GM21737 (cell line): ENCODE results near the gene CDK5RAP2.

Experiments
- ATAC-seq: cut with Tn5 transposase; IDR thresholded peaks from one replicate; pipeline ENCODE4 v1.9.1; 2021; ENCODE audit warnings: mild to moderate bottlenecking, moderate library complexity; ENCODE audit not compliant: unreplicated experiment

Gene CDK5RAP2

DNA sequence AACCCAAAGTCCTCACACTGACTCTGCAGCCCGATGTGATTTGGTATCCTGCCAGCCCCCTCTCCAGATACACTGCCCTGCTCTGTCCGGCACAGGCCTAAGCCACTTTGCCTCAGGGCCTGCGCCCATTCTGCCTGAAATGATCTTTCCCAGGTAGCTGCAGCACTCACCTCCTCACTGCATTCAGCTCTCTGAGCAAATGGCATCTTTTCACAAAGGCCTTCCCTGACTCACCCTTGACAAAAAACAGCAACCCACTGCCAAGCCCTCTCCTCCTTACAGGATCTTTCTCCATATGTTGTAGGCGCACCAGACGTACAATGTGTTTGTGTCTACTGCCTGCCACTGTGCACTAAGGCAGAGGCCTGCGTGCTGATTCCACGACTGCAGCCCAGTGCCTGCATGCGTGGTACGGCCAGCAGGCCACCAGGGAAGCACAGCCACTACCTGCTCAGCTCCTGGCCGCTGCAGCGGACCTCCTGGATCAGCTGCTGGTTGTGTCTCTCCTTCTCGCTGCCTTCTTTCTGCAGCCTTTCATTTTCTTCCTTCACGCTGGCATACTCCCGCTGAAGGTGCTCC, 171.2 kb downstream of the CDK5RAP2 start:
- no peak for ATAC-seq

DNA sequence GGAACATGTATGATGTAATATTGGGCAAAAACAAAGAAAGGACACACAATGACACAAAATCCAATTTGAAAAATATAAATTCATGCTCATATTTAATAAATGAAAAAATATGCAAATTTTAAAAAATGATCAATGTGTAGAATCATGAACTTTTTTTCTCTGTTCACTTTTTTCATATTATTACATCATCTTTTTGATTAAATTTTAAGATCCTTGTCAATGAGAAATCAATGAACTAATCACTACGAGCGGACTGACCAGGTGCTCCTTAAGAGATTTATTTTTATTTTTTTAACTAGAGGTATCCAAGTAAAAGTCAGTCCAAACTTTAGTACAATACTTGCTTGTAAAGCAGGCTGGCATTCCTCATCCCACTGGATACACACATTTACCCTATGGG, 174.1 kb downstream of the CDK5RAP2 start:
- ATAC-seq: no peak

DNA sequence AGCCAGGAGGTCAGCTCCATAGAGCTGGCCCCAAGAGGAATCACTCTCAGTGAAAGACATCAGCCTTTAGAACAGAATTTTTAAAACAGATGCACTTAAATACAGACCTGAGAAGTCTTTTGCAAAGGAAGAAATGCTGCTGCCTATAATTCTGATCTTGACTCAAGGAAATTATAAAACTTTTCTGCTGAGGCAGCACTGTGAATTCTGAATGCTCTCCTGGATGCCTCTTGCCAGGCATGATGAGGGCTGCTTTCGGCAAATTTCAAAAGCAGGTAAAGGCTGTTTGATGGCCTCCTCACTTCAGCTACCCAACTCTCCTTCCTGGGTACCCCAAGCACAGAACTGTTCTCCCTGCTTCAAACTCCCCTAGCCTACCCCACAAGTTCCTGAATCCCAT, 174.8 kb downstream of the CDK5RAP2 start:
- no peak for ATAC-seq

DNA sequence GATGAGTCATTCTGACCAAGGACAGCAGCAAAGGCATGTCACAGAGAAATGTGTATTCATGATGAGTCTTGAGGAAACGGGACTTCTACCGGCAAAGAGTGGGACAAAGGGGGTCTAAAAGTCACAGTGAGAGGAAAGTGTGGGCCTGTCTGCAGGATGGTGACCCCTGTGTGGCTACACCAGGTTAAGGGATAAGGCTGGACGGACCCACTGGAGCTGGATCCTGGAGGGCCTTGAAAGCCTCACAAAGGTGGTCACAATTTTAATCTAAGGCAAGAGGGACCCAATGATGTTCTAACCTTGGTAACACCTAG, 176.5 kb downstream of the CDK5RAP2 start:
- no peak for ATAC-seq

DNA sequence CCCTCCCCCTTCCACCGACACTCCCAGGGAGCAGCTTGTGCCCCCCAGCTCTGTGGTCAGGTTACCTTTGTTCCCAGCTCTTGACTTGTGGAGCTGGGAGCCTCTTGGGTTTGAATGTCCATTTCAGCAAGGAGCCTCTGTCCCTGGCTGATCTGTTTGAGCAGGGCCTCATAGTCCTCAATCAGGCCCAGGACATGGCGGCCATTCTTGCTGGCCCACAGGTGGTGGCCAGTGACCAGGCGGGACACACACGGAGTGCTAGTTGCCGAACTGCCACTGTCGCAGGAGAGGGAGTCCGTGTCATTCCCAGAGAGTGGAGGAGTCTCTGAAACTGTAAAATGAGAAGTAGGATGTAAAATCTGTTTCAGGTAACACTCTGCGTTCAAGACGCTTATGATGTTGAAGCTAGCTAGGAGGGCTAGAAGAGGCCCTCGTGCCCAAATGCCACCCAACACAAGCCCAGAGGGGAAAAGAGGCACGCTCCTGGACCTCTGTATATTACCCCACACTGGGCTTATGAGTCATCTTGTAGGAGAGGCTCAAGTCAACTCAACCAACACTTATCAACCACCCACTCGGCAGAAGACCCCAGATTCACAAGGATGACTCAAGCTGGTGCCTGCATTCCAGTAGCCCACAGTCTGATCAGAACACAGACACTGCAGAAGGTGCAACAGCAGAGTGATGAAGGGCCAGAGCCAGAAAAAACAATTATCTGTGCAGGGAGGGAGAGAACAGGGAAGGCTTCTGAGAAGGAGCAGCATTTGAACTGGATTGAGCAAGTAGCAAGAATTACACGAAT, 177.0 kb downstream of the CDK5RAP2 start:
- ATAC-seq: no peak

DNA sequence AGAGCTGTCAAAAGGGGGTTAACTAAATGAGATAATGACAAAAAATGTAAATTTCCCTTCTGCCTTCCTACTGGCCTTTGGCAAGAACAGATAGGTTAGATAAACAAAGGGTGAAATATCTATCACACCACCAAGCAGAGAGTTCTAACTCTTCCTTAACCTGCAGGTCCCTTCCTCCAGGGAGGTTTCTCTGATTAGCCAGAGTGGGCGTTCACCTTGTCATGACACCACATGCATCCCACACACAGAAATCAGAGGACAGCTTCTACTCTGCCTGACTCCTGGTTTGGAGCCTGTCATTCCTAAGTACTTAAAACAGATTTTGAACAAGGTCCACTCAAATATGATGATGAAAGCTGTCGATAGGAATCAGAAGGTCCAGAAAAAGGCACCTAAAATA, 180.0 kb downstream of the CDK5RAP2 start:
- no peak for ATAC-seq

DNA sequence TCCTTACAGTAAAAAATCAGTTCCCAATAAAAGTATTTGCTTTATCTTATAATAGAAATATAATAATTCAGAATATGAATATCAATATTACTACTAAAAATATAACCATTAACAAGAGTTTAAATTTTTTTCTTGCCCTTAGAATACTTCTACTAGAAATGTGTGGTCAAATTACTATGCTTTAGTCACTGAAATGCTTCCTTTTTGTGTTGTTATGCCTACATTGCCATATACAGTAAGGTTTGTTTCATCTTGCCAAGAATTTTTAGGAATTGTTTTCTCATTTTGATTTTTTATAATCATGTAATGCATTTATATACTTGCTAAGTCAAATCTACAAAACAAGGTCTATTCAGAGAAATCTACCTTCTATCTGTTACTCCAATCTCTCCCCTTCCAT, 181.7 kb downstream of the CDK5RAP2 start:
- no peak for ATAC-seq

DNA sequence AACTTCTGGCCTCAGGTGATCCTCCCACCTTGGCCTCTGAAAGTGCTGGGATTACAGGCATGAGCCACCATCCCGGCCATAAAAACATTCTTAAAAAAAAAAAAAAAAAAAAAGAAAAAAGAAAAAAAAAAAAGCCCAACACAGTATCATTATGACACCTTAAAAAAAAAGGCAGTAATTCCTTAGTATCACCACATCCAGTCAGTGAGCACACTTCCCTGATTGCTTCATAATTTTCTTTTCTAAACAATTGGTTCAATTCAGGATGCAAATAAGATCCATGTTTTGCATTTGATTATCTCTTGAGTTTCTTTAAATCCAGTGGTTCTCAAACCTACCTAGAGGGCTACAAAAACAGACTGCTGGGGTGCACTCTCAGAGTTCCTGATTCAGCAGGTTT, 182.5 kb downstream of the CDK5RAP2 start:
- ATAC-seq: no peak

DNA sequence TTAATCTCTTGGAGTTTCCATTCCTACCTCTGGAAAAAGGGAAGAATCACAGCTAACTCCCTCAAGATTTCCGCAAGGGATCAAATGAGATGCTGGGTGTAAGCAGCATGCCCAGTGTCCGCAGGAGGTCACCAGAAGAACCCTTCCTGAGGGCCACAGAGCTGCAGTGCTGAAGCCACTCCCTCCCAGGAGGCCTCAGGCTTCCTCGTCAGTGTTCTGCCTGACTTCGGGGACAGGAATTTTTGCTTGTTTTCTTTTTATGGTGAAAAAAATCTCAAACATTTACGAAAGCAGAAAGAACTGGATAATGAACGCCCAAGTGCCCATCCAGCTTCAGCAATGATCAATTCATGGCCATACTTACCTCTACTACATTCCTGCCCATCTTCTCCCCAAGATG, 183.0 kb downstream of the CDK5RAP2 start:
- no peak for ATAC-seq

DNA sequence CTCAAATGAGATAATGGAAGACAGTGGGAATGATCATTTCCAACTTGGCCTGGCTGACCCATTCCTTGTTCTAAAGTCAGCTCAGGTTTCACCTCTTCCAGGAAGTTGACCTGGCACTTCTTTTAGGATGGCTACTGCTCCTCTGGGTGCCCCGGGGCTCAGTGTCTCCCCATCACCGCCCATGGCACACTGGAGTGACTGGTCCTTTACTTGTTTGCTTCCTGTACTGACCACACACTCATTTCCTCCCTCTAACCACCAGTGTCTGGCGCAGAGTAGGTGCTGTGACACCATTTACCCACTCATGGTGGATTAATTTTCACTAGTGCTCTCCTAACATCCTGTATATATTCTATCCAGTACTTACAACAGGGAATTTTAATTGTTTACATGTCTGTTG, 183.5 kb downstream of the CDK5RAP2 start:
- no peak for ATAC-seq

DNA sequence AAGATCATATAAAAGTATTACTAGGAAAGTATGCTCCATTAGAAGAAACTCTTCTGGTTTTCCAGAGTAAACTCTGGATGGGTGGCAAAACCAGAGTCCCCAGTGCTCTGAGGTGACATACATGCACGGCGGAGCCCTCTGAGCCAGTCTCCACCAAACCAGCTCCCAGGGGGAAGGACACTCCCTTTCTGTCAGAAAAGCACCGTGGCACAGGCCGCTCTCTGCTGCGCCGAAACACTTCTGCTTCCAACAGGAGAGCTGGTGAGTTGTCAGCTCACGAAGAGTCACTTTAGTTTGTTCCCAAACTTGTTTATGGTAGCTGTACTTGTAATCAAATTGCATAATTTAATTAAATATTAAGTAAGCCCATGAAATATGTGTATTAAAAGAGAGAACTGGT, 184.6 kb downstream of the CDK5RAP2 start:
- ATAC-seq: no peak

DNA sequence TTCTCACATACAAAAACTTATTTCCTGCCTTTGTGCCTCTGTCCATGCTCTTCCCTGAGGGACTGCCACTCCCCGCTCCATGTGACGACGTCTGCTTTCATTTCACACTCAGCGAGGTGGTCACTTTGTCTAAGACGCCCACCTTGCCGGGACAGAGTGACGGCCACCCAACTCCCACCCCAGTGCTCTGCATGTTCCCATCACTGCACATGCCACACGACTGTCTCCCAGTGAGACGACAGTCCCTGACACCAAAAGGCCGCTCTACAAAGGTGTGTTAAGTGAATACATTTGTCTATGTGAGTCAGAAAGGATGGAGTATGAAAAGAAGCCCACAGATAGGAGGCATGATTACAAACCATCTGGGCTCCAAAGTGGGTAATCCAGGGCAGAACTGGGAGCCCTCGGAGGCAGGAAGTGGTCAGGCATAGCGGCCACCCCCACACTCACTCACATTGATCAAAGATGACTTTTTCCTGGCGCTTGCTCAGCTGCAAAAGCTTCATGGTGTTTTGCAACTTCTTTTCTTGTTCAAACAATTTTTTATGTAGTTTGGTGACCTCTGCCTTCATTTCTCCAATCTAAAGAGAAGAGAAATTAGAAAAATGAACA, 185.8 kb downstream of the CDK5RAP2 start:
- no peak for ATAC-seq

DNA sequence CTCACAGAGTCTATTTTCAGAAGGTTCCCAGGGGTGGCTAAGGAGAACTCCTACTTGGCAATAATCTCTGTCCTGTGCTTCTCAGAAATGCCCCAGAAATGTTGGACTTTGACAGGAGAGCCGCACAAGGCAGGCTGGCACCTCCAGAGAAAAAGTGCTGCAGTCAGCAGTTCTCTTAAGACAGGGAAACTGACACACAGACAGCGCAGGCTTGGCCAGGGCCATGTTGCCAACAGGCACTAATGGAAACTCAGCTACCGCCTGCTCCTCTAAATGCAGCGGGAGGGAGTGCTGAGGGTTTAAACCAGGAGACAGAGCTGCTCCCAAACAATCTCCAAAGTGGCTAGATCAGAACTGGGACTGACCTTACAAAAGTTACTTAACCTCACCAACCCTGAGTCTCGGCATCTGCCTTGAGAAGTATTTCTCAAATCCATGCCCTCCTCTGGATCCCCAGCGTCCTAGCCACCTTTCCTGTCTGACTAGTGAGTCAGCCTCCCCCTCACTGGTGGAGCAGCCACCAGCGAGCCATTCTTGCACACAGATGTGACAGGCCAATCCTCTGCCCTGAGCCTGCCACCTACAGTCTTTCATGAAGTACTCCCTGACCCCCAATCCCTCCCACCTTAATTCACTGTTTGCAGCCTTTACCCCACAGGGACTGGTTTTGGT, 186.4 kb downstream of the CDK5RAP2 start:
- no peak for ATAC-seq

DNA sequence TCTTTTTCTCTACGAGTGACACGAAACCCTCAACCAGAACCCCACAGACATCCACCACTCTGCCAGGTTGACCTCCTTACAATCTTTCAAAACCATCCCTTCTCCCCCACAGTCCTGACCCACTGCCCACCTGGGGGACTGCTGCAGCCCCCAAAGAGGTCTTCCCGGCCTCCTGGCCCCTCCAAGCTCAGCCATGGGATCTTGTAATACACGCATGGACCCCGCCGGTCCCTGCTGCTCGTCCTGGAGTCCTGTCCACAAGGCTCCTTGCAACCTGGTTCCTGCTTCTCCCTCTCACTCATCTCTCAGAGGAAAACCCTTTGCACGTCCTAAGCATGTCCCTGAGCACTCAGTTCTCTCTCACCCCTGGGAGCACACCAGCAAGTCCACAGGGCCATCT, 187.3 kb downstream of the CDK5RAP2 start:
- ATAC-seq: no peak

DNA sequence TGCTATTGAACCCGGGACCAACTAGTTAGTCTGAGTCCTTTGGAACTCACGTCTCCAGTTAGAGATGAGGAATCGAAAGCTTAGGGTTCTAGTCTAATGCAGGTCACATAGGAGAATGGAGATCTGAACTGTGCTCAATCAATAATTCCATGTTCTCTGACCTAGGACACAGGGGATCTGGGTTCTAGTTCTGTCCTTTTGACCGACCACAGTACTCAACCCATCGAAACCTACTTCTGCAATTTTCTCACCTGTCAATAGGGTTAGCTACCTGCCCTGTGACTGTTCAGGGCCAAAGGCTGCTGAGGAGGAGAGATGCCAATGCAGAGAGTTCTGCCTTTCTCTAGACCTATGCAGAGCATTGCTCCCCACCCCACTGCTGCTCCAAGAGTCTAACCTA, 187.7 kb downstream of the CDK5RAP2 start:
- no peak for ATAC-seq

DNA sequence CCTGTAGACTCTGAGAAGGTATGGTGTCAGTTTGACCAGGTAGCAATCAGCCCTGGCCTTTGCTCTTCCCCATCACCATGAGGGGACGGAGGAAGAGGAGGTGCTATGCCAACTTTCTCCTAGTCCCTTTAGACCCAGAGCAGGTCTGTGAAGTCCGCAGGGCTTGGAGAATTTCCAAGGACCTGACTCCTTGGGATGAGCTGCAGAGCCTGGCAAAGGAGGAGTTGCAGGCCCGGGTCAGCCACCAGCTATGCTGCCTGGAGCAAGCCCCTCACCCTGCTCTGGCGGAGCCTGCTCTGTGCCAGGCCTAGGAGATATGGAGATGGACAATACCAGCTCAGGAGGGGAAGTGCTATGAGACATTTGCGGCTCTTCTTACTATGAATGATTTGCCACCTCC, 188.3 kb downstream of the CDK5RAP2 start:
- no peak for ATAC-seq

DNA sequence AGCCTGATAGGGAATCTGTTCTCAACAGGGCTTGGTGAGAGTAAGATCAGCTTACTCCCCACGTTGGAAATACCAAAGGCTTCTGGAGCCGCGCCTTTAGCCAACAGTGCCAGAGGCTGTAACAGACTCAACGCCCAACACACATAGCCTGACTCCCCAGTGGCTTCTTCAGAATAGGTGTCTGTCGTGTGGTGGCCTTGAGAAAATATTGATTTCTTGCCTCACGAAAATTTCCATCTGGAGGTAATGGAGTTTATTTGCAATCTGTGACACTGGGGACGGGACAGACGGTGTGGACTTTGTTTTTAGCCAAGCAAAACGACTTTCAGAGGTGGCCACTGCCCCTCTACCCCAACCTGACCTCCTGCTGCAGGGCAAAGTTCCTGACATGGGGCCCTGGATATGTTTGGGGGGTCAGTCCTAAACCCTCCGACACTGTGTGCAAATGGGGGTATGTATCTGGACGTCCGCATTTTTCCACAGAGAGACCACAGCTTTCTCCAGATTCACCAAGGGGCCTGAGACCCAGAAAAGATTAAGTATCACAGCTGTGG, 189.3 kb downstream of the CDK5RAP2 start:
- ATAC-seq: no peak

DNA sequence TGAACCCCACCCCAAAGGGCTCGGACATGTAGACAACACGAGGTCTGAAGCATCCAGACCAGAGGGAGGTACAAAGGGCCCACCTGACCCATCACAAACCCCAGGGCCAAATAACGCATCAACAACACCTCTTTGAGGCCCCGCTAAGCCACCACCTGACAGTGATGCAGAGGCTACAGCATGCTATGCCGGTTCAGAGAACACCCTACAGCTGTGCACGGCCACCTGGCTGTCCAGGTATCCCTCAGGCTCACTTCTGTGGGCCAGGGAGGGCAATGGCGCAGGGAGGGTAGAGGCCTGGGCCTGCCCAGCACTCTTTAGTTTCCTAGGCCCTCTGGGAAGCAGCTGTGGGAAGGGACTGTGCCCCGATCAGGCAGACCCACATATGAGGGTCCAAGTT, 190.1 kb downstream of the CDK5RAP2 start:
- no peak for ATAC-seq

DNA sequence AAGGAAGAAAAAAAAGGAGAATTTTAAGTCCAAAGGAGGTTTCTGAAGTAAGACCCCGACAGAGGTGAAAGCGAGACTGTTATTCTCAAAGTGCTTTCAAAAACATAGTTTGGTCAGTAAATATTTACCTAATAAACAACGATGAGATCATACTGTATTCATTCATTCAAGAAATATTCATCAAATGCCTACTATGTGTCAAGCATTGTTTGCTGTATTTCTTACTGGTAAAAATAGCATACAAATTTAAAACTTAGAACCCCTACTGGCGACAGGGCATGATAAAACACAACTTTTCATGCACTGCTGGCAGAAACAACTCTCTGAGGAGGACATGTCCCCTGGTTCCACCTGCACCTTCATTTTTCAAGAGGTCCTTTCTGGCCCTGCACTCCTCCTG, 190.7 kb downstream of the CDK5RAP2 start:
- ATAC-seq: no peak

DNA sequence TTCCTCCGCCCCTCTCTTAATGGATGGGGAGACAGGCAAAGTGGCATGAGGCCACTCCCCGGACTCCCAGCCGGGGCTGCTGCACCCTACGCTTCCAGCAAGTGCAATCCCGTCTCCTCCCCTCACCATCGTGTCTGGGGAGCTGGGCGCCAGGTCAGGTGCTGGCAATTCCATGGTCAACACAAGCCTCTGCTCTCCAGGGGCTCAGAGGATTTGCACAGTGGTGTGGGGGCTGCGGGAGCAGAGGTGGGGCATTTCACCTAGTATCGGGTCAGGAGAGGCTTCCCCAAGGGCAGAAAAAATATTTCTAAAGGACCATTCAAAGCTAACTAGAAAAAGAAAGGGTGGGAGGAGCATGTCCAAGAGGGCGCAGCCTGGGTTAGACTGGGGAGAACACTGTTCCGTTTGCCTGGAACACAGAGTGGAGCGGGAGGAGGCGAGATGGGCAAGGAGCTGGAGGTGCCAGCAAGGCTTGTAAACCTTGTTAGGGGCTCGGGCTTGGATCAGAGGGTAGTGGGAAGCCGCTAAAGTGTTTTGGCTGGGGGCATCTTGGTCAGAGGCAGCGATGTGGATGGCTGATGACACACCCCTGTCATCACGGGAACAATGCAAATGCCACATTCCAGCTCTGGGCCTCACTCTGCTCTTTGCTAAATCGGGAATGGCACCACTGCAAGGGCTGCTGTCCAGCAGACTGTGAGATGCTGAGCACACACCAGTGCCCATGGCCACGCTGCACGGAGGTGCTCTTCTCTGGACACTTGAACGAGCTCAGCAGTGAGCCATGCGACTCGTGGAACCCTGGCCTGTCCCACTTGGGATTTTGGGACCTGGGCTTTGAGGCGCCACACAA, 191.7 kb downstream of the CDK5RAP2 start:
- ATAC-seq: no peak
